NCI-H345 treated with DMSO at 0.1 percent for 48 hours (cell line): Measurements from ENCODE around the gene LRIG1.

Experiments used
- DNase-seq: peaks from one replicate; lab custom pipeline; 2025; ENCODE audit not compliant: unreplicated experiment; lab: John Stamatoyannopoulos, UW

The LRIG1 gene

DNA sequence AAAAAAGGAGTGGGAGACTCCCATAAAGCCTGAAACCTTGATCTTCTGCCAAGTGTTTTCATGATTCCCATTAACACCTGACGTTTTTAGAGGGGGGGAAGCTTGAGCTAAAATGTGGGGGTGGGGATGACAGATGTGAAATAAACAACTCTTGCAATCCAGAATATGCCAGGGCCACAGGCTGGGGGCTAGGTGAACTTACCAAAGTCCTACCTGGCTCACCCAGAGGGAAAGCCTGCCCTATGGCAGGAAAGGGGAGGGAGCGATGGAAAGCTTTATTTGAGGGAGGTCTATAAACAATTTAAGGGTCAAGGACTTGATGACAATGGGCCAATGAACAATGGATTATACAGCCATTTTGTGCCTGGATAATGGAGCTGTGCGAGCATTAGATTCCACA lies 108.3 kb downstream of the LRIG1 start:
- no peak for DNase-seq

DNA sequence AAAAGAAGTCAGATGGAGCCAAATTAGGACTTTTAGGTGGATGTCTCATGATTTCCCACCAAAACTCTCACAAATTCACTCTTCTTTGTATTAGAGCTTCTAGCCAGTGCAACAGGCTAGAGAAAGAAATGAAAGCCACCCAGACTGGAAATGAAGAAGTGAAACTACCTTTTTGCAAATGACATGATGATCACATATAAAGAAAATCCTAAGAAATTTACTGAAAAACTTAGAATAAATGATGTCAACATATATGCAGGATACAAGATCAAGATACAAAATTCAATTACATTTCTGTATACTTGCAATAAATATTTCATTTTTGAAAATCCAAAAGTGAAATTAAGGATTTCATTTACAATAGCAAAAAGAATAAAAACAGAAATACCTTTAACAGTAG lies 110.8 kb downstream of the LRIG1 start:
- no peak for DNase-seq

DNA sequence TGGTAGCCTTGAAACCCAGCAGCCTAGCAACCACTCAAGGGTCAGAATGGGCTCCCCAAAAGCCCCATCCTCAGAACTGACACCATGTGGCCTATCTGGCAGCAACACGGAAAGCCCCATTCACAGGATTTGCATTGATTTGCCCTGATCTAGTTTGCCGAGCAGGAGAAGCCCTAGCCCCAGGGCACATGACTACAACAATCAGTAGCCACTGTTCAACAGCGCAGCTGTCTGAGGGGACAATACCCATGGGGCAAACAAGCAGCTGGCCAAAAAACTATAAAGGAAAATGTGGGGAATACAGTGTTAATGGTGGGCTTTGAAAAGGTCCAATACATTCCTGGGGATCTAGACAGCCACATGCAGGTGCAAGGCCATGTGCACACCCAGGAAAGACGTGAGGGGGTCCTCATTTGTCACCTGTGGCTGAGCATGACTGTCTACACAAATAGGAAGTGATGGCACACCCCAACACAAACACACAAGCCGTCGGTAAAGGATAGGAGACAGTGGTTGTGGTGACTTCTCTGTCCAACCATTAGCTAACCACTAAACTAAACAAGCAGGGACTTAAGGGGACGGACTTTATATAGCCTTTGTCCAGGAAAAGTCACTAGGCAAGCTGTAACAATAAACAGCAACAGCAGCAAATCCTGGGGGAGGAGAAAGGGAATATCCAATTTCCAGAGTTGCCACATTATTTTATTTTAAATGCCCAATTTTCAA lies 113.7 kb downstream of the LRIG1 start:
- DNase-seq, result no peak

DNA sequence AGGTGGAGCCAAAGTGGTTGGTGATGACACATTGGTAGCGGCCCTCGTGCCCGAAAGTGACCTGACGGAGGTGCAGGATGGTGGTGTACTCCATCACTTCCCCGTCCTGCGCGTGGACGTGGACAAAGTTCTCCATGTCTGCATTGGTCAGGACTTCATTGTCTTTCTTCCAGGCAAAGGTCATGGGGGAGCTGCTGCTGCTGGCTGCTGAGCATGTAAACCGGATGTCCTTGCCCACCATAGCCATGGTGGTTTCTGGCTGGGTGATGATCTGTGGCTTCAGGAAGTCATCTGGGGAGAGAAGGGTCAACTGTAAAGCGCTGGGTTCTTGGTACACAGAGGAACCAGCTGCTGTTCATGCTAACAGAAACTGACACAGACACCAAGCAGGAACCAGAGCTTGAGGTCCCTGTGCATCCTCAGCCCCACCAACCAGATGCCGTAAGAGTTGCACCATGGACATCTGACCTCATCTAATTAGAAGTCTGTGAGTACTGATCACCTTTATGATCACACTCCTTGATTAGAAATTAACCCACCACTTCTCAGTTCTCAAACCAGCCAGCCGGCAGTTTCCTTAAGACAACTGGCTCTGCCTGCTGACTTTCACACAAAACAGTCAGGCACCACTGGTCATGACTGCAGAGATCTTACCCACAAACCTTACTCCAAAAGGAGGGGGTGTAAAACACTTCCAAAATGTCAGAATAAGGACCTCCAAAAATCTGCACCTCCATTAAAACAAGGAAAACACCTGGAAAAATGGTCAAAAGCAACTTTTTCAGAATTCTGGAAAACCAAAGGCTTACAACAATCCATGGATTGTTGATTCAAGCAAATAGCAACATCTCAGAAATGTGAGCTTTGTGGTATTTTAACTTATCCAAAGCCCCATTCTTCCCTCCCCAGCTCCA lies 114.6 kb downstream of the LRIG1 start:
- no peak for DNase-seq

DNA sequence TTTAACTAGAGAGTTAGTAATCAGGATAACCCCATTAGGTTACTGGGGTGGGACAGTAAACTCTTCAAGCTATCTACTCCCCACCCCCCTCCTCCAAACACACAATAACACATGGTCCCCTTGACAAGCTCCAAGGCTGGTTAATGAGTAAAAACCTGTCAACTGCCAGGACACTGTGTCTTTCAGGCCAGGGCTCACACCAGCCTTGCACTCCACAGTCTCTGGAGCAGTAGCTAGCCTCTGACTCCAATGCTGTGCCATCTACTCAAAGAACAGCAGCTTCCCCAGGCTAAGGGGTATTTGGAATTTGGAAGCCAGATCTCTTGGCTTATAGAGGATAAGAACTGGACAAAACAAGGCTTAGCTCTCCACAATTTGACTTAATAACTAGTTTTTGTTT lies 115.8 kb downstream of the LRIG1 start:
- no peak for DNase-seq

DNA sequence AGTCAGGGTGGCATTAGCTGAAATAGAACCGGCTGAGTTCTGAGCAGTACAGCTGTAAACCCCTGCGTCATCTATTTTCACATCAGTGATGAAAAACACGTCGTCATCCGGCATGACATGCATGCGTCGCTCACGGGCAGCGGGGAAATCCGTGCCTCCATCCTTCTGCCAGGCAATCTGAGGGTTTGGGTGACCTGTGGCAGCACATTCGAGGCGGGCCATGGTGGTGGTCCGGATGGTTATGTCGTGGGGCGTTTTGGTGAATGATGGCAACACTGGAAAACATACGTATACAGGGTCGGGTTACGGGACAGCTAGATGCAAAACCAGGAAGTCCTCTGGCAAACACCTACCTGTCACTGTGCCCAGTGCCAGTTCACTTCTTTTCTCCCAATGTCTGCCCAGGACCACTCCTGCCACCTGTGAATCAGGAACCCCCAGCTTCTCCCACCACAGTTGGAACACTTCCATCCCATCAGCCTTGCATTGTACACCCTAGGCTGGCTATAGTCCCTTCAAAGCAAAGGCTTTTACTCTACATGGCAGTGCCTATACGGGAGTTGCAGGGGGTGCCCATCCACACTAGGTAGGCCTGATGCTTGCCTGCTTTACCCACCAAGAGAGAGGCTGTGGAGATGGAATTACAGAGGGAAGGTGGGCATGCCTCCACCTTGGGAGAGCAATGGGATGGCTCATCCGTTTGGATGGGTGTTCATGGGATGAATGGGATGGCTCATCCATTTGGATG lies 116.7 kb downstream of the LRIG1 start:
- no peak for DNase-seq

DNA sequence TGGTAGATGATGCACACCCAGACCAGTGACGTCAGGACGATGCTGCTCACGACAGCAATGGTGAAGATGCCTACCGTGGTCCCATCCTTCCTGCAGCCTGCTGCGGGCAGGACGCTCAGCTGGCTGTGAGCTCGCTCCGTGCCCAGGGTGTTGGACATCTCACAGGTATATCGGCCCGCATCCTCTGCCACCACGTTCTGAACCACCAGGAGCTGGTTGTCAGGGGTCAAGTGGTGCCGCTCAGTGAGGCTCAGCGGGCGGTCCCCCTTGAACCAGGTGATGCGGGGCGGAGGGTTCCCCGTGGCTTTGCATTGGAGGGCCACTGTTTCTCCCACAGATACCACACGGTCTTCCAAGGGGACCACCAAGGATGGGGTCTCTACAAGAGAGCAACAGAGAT lies 117.8 kb downstream of the LRIG1 start:
- no peak for DNase-seq

DNA sequence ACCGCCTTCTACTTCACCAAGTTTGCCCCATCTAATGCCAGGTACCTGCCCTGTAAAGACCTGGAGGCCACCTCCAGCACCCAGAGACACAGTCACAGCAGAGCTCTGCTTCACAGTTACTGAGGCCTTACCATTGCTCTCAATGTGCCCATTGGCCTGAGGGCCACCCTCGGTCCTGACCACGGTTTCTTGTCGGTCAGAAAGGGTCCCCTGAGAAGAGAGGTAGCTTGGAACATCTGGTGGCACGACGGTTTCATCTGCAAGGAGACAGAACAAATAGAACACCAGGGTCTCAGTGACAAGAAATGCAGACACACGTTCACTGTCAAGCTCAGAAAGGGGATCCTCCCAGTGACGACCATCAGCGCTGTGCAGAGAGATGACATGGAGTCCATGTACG lies 118.7 kb downstream of the LRIG1 start:
- no peak for DNase-seq

DNA sequence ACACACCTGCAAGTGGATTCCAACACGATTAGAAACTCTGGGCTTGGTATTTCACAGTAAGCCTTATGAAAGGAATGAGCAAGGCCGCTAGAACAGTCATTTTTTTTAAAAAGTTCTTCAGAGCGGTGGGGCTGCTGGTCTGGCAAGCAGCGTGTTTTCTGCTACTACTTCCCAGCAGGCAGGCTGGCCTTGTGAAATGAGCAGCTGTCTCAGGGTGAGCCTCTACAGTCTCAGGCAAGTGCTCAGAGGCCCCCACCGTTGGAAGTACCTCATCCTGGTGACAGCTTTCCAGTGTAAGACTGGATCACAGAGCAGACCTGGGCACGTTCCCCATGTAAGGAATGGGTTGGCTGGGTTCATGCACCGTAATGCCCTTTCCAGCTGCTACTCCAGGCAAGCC lies 119.2 kb downstream of the LRIG1 start:
- DNase-seq, result no peak

DNA sequence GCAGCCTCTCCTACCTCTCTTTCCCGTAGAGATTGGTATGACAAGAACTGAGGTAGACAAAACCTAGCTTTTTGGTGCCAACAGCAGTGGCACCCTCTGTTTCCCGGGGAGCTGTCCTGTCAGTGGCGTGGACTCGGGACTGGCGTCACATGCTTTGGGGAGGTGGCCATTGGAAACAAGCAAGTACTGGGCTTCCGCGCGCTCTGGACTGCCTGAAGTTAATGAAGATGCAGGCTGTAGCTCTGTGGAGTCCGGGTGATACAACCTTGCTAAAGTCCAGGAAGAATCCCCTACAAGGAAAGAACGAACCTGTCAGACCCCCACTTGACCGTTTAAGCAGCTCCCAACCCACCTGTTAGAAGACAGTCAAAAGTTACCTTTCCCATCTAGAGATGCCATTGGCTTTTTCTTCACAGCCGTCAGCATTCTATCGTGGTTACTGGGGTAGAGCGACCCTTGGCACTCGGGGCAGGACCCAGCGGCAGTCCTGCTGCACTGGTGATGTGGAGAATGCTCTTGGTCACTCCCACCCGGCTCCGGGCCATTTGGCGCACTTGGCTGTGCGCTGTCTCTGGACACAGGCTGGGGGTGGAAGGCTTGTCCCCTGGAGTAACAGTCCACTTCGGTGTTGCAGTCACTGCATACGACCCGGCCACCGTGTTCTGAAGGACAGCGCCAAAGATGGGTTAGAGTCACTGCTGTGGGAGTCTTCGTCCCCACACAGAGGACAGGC lies 120.5 kb downstream of the LRIG1 start:
- no peak for DNase-seq

DNA sequence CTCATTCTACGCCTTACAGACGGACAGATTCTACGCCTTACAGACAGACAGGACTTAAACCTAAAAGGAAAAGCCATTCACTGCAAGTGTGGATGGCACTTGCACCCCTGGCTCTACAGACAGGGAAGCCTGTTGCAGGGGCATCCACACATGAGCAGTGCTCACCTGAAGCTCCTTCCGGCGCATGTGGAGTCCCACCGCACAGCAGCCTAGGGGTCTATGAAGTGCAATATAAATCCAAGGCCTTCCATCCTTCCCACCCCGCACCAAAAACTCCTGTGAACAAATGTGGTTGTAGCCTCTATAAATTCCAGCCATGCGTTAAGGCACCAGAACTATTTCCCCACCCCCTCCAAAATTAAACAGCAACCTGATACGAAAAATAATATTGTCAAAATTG lies 121.3 kb downstream of the LRIG1 start:
- no peak for DNase-seq

DNA sequence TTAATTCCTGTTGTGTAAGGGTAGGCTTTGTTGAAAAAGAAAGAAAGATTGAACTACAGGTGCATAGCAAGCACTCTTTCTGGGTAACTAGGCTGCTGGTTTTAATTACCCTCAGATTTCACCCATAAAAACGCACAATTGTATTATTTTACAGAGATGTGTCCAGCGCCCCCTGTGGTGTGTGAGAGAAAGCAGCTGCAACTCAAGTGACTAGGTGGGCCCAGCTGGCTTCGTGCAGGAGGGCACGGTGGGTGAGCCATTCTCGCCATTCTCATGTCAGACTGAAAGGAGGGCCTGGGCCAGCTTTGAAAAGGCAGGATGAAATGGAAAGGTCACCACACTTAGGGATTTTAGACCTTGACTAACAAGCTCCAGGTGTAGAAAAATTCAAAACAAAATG lies 122.6 kb downstream of the LRIG1 start:
- no peak for DNase-seq

DNA sequence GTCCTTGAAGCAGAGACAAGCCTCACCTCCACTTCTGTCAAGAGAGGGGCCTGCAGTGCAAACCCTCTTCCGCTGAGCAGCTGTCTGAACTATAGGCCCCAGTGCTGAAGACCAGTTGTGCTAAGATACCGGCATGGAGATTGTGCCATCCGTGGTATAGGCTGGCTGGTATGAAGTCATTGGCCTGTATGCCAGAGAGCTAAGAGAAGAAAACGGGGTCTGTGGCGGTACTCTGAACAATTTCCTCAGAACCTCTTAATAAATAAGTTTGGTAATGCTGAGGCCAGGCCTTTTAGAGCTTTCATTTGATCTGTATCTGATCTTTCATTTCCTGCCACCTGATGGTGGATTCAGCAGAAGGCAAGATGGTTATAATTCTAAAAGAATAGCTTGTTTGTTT lies 123.0 kb downstream of the LRIG1 start:
- DNase-seq, result no peak

DNA sequence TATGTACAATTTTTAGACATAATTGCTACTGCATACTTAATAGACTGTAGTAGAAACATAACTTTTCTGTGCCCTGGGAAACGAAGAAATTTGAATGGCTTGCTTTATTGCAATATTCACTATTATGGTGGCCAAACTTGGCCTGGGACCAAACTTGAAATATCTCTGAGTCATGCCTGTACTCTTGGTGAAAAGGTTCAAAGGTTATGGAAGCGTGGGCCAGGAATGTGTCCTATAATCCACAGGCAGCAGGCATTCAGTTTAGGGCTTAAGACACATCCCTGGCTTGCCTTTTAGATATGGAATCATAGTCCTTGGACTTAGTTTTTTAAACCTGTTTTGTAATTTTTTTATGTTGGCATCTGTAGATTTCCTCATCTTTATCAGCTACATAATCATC lies 124.3 kb downstream of the LRIG1 start:
- no peak for DNase-seq

DNA sequence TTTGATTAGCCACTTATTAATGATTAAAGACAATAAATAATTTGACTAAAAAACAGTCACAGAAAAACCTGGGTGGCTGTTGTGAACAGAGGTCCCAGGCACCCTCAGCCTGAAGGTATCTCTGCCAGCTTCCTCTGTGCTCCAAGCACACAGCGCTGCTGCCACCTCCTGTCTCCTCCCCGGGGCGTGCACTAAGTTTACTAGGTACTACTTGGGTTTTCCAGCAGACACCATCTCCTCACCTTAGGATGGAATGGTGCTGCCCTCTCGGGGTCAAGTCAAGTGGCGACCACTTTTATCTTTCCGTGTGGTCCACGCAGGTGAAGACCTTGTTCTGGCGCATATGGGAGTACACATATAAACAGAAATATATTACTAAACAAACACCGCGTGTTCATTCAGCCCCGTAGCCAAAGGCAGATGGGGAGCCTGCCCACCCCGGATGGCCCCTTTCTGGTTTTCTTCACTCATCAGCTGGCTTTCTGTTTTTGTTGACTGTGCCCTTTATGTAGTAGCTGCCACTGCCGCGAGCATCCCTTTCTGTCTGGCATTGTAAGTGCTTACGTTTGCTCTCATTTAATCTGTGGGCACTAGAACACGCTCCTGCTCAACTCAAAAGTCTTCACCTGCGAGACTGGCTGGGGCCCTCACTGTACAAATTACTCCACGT lies 128.0 kb downstream of the LRIG1 start:
- DNase-seq, result no peak

DNA sequence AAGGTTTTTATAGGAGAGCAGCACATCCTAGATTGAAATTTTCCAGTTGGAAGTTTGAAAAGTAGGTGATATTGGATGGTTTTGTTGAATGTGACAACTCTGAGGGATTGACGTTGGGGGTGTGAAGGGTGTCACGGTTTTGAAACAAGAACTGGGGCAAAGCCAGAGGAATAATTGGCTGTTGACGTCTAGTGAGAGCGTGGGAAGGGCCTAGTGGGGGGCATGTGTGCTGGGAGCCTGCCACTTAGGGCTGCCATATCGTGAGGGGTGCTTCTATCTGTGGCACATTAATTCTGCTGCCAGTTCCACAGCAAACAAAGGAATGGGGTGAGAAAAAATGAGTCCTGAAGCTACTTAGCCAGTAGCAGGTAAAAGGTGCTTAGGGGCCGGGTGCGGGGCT lies 129.4 kb downstream of the LRIG1 start:
- no peak for DNase-seq

DNA sequence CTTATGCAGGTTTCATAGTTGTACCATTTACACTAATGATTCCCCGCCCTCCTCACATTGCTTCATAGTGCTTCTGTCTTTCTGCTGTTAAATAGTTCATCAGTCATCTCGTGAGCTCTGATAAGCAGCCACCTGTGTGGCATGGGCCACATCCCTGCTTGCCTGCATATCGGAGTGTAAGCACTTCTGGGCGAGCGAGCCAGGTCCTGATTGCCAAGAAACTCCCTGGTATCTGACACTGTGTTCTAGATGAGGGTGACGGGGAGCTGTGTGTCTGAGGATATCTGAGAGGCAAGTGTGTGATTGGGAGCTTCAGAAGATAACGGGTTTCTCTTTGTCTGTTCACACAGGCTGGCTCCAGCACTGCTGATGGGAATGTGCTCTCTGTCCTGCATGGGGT lies 130.6 kb downstream of the LRIG1 start:
- DNase-seq, result no peak

DNA sequence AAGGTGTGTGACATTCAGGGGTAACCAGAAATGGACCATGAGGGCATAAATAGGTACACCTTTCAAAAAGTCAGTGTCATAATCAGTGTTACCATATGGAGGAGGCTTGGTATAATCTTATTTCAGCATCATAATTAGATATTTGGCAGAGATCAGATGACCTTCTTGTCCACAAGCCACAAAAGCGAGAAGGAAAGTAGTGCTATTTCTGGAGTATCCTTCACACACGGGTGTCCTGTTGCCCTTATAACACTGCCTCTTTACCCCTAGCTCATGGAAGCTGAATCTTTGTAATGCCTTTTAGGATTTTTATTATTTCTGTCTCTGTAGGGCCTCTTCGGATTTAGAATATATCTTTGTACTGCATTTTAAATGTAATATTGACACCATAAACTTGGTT lies 132.8 kb downstream of the LRIG1 start:
- no peak for DNase-seq

DNA sequence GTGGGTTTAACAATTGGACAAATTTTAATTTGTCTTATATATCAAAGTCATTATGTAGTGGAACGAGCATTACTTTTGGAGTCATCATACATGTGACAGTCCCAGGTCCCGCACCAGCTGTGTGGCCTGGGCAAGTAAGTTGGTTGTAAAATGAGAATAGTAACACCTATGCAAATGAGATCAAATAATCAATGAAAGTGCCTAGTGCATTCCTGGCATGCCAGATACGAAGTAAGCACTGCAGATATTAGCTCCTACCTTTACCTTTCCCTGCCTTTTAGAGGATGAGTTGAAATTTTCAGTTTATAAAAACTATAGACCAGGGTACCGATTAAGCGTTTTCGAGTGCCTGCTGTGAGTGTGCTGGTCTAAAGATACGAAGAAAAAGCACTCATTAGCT lies 134.1 kb downstream of the LRIG1 start:
- DNase-seq, result no peak

DNA sequence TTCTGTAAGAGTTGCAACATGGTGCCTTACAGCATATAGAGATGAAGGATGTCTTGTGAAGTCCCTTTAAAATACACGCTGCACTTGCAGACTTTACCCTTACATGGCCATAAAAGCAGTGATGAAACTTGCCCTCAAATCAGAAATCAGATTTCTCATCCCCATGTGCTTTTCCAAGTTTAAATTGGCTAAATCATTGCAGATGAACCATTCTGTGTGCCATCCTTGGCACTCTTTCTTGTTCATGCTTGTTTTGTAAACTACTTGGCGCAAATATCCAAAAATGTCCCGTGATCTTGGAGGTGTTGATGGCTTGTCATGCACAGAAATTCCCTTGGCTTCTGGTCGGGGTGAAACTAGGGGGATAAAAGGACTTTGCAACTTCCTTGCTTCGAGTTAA lies 135.7 kb downstream of the LRIG1 start:
- DNase-seq, result no peak

DNA sequence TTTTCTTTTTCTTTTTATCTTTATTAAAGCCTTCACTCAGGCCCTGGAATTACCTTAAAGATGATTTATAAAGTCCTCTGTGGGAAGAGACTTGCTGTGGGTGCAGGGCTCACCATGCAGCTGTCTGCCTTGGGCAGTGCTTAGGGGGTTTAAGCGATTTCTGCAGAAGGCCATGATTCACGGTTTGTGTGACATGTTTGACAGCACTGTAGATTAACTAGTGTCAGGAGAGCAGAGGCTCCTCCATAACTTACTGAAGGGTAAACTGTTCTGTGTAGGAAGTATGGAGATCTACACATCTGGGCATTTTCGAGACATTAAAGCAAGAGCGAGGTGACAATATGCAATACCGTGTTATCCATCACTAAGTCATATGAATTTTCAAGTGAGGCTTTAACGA lies 137.7 kb downstream of the LRIG1 start:
- no peak for DNase-seq
